ENCODE data around the gene SUGCT. TPM values are rescaled to one million over a fixed set of nuclear protein-coding genes. Genes with fewer than 3 reads are reported as not detected.

SUGCT gene
- total and polyA plus RNA-seq, 9 of the 15 experiments (the other 6 are each of a cell fraction or from before 2014, with no cell fraction given) = 0.58 to 2.5 (median 1.4) TPM

DNA sequence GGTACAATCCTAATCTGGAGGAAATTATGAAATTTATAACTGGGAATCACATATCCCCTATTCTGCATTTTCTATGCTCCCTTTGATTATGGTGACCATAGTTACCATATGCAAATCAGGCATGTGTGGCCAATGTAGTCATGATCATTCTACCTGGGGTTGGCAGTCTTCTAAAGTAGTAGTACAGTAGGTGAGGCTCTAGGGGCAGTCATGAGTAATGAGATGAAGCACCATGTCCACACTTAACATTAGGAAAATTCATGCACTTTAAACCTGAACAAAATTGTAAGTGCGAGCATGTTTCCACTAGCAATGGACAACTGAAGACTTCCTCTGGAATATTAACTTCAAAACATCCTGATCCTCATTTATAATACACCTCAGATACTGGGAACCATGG is 545.9 kb downstream of the SUGCT start:
- no peaks in the 10 kb centered on the region for H4K20me1 ChIP-seq (replicated peaks; ENCODE audit: control insufficient read depth, insufficient read depth, low read length)
- H3K9me3 ChIP-seq (replicated peaks; ENCODE audit: control insufficient read depth, insufficient read depth, low read depth, low read length) = no peaks in the 10 kb centered on the region
- TF ChIP-seq ERF (CRISPR knock-in tag; IDR thresholded peaks at IDR 0.05) = no peak
- no peak for TF ChIP-seq ZNF830 (CRISPR knock-in tag; IDR thresholded peaks at IDR 0.05)
- TF ChIP-seq, protein P1, sequence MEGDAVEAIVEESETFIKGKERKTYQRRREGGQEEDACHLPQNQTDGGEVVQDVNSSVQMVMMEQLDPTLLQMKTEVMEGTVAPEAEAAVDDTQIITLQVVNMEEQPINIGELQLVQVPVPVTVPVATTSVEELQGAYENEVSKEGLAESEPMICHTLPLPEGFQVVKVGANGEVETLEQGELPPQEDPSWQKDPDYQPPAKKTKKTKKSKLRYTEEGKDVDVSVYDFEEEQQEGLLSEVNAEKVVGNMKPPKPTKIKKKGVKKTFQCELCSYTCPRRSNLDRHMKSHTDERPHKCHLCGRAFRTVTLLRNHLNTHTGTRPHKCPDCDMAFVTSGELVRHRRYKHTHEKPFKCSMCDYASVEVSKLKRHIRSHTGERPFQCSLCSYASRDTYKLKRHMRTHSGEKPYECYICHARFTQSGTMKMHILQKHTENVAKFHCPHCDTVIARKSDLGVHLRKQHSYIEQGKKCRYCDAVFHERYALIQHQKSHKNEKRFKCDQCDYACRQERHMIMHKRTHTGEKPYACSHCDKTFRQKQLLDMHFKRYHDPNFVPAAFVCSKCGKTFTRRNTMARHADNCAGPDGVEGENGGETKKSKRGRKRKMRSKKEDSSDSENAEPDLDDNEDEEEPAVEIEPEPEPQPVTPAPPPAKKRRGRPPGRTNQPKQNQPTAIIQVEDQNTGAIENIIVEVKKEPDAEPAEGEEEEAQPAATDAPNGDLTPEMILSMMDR (IDR thresholded peaks at IDR 0.05 in 2 of 3, conservative IDR thresholded peaks at IDR 0.05 in 1 of 3; ENCODE audit: insufficient read depth in 2 of 3, low read depth in 1 of 3, low read length in 3 of 3) = peak in 2 of 3 experiments; percentile 34 to 35; a peak in 2 of 6 replicates
- no peak for TF ChIP-seq HNRNPH1 (optimal IDR thresholded peaks at IDR 0.05; ENCODE audit: low read depth, low read length)
- TF ChIP-seq GTF2B (IDR thresholded peaks at IDR 0.05; ENCODE audit: extremely low read depth, insufficient read length) = no peak
- POLR2A ChIA-PET = no interaction called here
- H3K4me1 ChIP-seq (replicated peaks in 1 of 2; ENCODE audit: control insufficient read depth in 2 of 2, insufficient read depth in 2 of 2, low read length in 2 of 2) = no peaks in the 10 kb centered on the region
- FAIRE-seq (no peak), DNase-seq (ENCODE audit: extremely low read depth in 1 of 4, low spot score in 3 of 4) (peak; percentile 6 to 28 (median 22)), ATAC-seq (peak; percentile 78)
- H2AFZ ChIP-seq (ENCODE audit: low read depth, low read length) = no peak overlapping the region
- no peak overlapping the region for H3K9ac ChIP-seq (ENCODE audit: insufficient read depth in 1 of 2, low read depth in 2 of 2, low read length in 2 of 2)
- H3K36me3 ChIP-seq (ENCODE audit: control insufficient read depth, insufficient read depth, low read length) = no peaks in the 10 kb centered on the region
- H3K79me2 ChIP-seq (ENCODE audit: control insufficient read depth, insufficient read depth, low read length) = no peaks in the 10 kb centered on the region
- no peaks in the 10 kb centered on the region for H3K27me3 ChIP-seq (ENCODE audit: control insufficient read depth in 2 of 2, insufficient read depth in 2 of 2, low read length in 2 of 2)
- CTCF ChIA-PET (ENCODE audit: low intra/inter-chr PET ratio) = interaction anchor here (0.5 kb wide), 1 partner anchor 351 kb away, joined by 3 read pairs; no protein-coding TSS in a partner anchor
- H3K27ac ChIP-seq (ENCODE audit: extremely low read depth, low read depth, low read length) = no peak overlapping the region
- H3K4me2 ChIP-seq (ENCODE audit: insufficient read depth, low read length) = no peak overlapping the region
- no TSS peak for BruUV-seq (replicated peaks)
- in situ Hi-C loops (cut with MboI) (no loop called here), intact Hi-C loops (cut with micrococcal nuclease) (no loop called here)
- WGBS (ENCODE audit: insufficient coverage, low coverage, missing lambda C conversion rate) = 15% methylated on average over 1 of the region's 1 CpG
- no peak overlapping the region for H3K4me3 ChIP-seq
- no peaks in the 10 kb centered on the region for H3K9me1 ChIP-seq (ENCODE audit: control insufficient read depth, insufficient read depth, low read length)

Data from K562 (cell line).